ENCODE results near the gene PRUNE1.

The PRUNE1 gene

GRCh38 chr1:151005729-151006319 lies 2.4 kb upstream of the PRUNE1 start:
- DNase-seq (ENCODE audit: low spot score): no peak
- Histone ChIP-seq H3K9me3 (ENCODE audit: severe bottlenecking) (no peaks in the 10 kb centered on the region), H3K4me1 (ENCODE audit: insufficient read depth, poor library complexity, severe bottlenecking) (peaks cover 18% of the 10 kb centered on the region), H3K27me3 (ENCODE audit: insufficient read depth, poor library complexity, severe bottlenecking) (no peaks in the 10 kb centered on the region), H3K27ac (ENCODE audit: poor library complexity, severe bottlenecking) (peak overlapping the region; percentile 75), H3K4me3 (ENCODE audit: severe bottlenecking) (peak overlapping the region; percentile 30), H3K36me3 (ENCODE audit: low read depth) (no peaks in the 10 kb centered on the region; the same call in 1 of the 2 replicates)
- ATAC-seq (ENCODE audit: low read depth): 0 out of 3 replicates have a peak, but pooled peaks have one; percentile 2
- TF ChIP-seq CTCF (IDR thresholded peaks at IDR 0.05; ENCODE audit: poor library complexity, severe bottlenecking): no peak

- peak within 1 kb of the TSS; percentile 30 for H3K4me3 ChIP-seq (ENCODE audit: severe bottlenecking)
- DNase-seq (ENCODE audit: low spot score) (peak; percentile 60), ATAC-seq (ENCODE audit: low read depth) (peak; percentile 85)
- peak within 1 kb of the TSS; percentile 75 for H3K27ac ChIP-seq (ENCODE audit: poor library complexity, severe bottlenecking)
- no peaks in the 10 kb centered on the region for H3K9me3 ChIP-seq (ENCODE audit: severe bottlenecking)
- TF ChIP-seq CTCF (IDR thresholded peaks at IDR 0.05; ENCODE audit: poor library complexity, severe bottlenecking): peak; percentile 49
- no peaks in the 10 kb centered on the region; the same call in 1 of the 2 replicates for H3K36me3 ChIP-seq (ENCODE audit: low read depth)
- H3K4me1 ChIP-seq (ENCODE audit: insufficient read depth, poor library complexity, severe bottlenecking): peaks cover 18% of the 10 kb centered on the region
- H3K27me3 ChIP-seq (ENCODE audit: insufficient read depth, poor library complexity, severe bottlenecking): no peaks in the 10 kb centered on the region
Measured at GRCh38 chr1:151006327-151007052, 1.8 kb upstream of the PRUNE1 start, which contains the start of gene MINDY1. MINDY1 (minus strand) TSS chr1:151006902; CDS start chr1:151002617, 4,285 bp downstream.

- ATAC-seq (ENCODE audit: low read depth): no peak
- DNase-seq (ENCODE audit: low spot score): no peak
- peak overlapping the region; percentile 75 for H3K27ac ChIP-seq (ENCODE audit: poor library complexity, severe bottlenecking)
- H3K9me3 ChIP-seq (ENCODE audit: severe bottlenecking): no peaks in the 10 kb centered on the region
- peak overlapping the region; percentile 61 for H3K4me3 ChIP-seq (ENCODE audit: severe bottlenecking)
- H3K36me3 ChIP-seq (ENCODE audit: low read depth): no peaks in the 10 kb centered on the region; the same call in 1 of the 2 replicates
- no peaks in the 10 kb centered on the region for H3K27me3 ChIP-seq (ENCODE audit: insufficient read depth, poor library complexity, severe bottlenecking)
- TF ChIP-seq CTCF (IDR thresholded peaks at IDR 0.05; ENCODE audit: poor library complexity, severe bottlenecking): no peak
- H3K4me1 ChIP-seq (ENCODE audit: insufficient read depth, poor library complexity, severe bottlenecking): peaks cover 18% of the 10 kb centered on the region
Measured at GRCh38 chr1:151007853-151008243, 401 bp upstream of the PRUNE1 start.

- no peak for DNase-seq (ENCODE audit: low spot score)
- ATAC-seq (ENCODE audit: low read depth): no peak
- H3K9me3 ChIP-seq (ENCODE audit: severe bottlenecking): no peaks in the 10 kb centered on the region
- no peaks in the 10 kb centered on the region for H3K27me3 ChIP-seq (ENCODE audit: insufficient read depth, poor library complexity, severe bottlenecking)
- H3K4me1 ChIP-seq (ENCODE audit: insufficient read depth, poor library complexity, severe bottlenecking): peaks cover 15% of the 10 kb centered on the region
- no peaks in the 10 kb centered on the region; the same call in 1 of the 2 replicates for H3K36me3 ChIP-seq (ENCODE audit: low read depth)
- TF ChIP-seq CTCF (IDR thresholded peaks at IDR 0.05; ENCODE audit: poor library complexity, severe bottlenecking): no peak
- H3K4me3 ChIP-seq (ENCODE audit: severe bottlenecking): peak overlapping the region; percentile 61
- H3K27ac ChIP-seq (ENCODE audit: poor library complexity, severe bottlenecking): peak overlapping the region; percentile 75
Measured at GRCh38 chr1:151009206-151009587, 948 bp downstream of the PRUNE1 start.
